GM19239 (cell line): ENCODE data around the gene HMX3.

Experiments used
- DNase-seq: peaks from one replicate; pipeline ENCODE4 v3.0.0; 2011; ENCODE audit warnings: low spot score; ENCODE audit not compliant: insufficient read length
- FAIRE-seq: peaks from 2 replicates; lab custom pipeline; 2011; peaks lifted over from hg19 to GRCh38; lab: Jason Lieb, UNC

HMX3 gene

GRCh38 chr10:123146894-123147634, 11.3 kb downstream of the HMX3 start:
- FAIRE-seq, result no peak
- DNase-seq, result no peak

DNA sequence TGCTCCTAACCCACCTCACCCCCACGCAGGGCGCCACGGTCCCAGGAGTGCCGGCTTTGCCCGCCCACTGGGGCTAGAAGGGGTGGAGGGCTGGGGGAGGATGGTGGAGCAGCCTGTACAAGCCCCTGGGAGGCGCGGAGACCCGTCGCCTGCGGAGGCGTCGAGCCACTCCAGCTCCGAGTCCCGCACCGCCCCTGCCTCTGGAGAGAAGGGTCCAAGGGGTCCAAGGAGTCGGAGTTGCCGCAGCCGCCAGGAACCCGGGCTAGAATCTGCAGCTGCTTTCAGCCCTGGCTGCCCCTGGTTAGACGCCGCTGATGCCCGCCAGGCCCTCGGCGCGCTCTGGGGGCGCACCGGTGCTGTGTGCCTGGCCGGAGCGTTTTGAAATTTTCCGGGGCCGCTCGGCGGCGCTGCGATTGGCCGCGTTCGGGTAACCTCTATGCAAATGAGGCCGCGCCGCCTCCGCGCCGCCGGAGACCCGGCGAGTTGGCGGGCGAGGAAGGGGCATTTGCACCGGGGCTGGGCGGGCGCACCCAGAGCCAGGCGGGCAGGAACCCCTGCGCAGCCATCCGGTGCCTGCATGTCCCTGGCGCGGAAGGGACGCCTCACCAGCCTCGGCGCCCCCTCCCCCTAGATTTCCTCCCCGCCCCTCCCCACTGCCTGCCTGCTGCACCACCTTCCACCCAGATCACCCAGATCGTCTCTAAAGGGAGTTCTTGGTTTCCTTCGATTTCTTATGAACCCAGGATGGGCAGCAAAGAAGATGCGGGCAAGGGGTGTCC, 12.1 kb downstream of the HMX3 start, which contains the start of gene HMX2:
HMX2 (plus strand) TSS at position 502 of the 779 bp plus-strand sequence; CDS start at position 745, 243 bp downstream.
- DNase-seq (no peak), FAIRE-seq (no peak)

- no peak for DNase-seq
Measured at GRCh38 chr10:123148414-123149161, 12.8 kb downstream of the HMX3 start.

GRCh38 chr10:123149162-123149567, 13.4 kb downstream of the HMX3 start:
- DNase-seq (no peak), FAIRE-seq (no peak)

More at GRCh38 chr10:123148414-123149161, 12.8 kb downstream of the HMX3 start:
- no peak for FAIRE-seq

DNA sequence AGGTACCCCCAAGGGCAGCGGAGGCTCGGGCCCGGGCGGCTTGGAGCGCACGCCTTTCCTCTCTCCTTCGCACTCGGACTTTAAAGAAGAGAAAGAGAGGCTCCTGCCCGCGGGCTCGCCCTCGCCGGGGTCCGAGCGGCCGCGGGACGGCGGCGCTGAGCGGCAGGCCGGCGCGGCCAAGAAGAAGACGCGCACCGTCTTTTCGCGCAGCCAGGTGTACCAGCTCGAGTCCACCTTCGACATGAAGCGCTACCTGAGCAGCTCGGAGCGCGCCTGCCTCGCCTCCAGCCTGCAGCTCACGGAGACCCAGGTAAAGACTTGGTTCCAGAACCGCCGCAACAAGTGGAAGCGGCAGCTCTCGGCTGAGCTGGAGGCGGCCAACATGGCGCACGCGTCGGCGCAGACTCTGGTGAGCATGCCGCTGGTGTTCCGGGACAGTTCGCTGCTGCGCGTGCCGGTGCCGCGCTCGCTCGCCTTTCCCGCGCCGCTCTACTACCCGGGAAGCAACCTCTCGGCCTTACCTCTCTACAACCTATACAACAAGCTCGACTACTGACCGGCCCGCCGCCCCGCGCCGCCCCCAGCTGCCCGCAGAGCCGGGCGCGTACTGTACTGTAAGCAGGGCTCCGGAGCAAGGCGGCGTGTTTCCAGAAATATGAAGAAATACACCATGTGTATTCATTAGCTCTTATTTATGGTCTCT, 13.9 kb downstream of the HMX3 start:
- FAIRE-seq, result peak; percentile 66
- DNase-seq, result no peak

DNA sequence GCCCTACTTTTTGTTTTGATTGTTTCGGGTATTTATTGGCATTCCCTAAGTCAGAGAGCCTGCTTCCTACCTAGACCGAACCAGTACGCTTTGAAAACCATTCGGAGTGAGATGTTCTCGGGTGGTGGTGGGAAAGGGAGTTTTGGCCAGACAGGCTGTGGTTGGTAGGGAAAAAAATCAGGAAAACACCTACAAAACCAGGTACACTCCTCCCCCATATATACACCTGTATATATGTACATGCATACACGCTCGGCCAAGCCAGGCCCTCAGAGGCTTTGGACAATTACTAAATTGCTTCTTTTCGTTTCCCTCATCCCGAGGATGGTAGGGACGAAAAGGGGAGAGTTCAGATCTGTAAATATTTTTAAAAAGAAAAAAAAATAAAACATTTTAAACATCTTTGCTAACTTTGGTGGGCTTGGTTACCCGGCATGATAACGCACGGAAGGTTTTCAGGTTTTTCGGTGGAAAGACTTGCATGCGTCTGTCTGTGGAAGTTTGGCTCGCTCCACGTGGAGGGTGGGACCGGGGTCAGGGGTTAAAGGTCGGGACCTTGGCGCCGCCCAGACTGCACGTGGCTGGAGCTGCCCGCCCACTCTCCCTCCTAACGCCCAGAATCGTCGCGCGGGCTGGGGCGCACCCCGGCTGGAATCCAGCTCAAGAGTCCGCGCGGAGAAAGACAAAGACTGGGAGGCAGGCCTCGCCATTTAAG, 14.7 kb downstream of the HMX3 start:
- DNase-seq (no peak), FAIRE-seq (no peak)

DNA sequence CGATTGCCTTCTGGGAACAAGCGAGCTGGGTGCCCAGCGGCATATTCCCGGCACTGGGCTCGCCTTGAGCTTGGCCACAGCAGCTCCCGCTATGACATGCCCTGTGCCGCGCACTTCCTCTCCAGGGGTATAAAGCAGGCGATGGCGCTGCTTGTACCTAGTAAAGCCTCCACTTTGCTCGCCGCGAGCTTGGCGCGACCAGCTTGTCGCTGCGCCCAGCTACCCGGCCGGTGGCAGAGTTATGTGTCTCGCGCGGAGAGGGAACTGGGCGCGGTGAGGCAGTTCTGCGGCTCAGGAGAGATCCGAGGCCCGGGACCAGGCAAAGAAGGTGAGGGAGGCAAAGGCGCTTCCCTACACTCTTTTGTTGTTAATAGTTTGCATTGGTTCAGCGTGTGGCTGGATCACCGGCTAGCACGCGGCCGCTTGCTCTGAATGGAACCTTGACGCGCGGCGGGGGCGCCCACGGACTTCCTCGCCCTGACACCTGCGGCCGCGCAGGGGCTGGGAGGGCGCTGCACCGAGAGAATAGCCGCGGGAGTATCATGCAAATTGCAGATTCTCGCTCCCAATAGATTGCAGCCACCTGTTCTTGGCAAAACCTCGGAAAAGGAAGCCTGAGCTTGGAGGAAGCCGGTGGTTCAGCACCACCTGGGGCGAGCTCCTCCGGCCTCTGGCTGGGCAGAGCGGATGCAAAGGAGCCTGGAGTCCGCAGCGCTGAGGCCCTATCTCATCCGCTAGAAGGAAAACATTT, 15.4 kb downstream of the HMX3 start:
- no peak for DNase-seq
- FAIRE-seq, result peak; percentile 78

DNA sequence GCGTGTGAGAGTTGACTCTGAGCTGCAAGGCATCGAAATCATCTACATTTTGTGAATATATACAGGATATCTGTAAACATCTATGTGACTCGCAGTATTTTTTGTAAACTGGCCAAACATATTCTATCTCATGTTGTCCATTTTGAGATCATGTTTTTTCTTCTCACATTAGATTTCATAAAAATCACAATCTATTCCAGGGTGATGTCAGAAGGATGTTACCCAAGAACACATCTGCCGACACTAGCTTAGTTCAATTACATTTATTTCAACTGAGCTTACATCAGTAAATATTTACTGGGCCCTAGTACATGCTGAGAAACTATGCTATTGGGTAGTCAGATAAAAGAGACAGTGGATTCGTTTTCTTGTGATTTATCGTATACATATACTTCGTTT, 16.0 kb downstream of the HMX3 start:
- DNase-seq, result no peak
- FAIRE-seq, result peak; percentile 47

DNA sequence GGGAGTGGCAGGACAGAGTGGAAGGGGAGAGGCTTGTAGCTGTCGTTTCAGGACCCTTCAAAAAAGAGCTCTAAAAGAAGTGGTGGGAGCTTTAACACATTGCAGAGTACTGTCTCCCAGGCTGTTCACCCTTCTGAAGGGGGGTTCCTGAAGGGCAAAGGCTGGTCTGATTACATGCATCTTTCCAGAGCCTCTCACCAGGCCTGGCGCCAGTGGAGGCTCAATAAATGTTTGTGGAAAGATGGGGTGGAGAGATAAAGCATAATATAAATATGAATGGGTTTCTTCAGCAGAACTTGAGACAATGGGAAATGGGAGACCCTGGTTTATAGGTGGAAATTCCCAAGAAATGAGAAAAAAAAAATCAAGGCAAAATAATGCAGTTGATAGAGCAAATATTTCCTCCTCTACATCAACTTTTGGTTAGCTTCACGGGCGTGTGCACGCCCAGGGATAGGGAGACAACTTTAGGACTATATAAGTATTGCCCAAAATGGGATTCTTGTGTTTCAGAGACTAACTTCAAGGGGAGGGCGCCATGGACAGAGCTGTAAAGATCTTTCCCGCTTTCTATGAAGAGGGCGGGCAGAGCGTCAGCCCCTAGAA, 17.8 kb downstream of the HMX3 start:
- FAIRE-seq (no peak), DNase-seq (no peak)

- DNase-seq (peak; percentile 93), FAIRE-seq (peak; percentile 100)
Measured at GRCh38 chr10:123154092-123154710, 18.4 kb downstream of the HMX3 start, which contains the start of gene BUB3. Gene BUB3, plus strand, starts transcription at chr10:123154402. Its CDS starts 516 bp downstream, at chr10:123154918.

GRCh38 chr10:123154711-123155505, 19.1 kb downstream of the HMX3 start:
- DNase-seq, result no peak
- no peak for FAIRE-seq

GRCh38 chr10:123156078-123156477, 20.3 kb downstream of the HMX3 start:
- DNase-seq (no peak), FAIRE-seq (peak; percentile 54)

- peak; percentile 58 for FAIRE-seq
- no peak for DNase-seq
Measured at GRCh38 chr10:123157210-123157609, 21.4 kb downstream of the HMX3 start.

DNA sequence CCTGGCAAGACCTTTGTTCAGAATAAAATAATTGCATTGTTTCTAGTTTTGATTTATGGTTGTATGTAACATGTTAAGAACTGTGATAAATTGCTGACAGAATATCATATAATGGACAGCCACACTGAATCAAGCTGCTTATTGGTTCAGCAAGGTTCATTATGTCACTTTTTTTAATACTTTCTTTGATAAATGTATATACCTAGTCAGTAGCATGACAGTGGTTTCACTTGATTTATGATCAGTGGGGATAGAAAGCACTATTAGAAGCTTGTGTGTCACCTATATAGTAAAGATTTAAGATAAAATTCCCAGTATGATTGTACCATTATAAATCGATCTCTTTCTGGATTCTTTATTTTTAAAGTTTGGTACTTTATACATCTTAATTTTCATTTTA, 22.9 kb downstream of the HMX3 start:
- FAIRE-seq, result no peak
- DNase-seq, result no peak

- FAIRE-seq (peak; percentile 51), DNase-seq (no peak)
Measured at GRCh38 chr10:123160311-123160980, 24.7 kb downstream of the HMX3 start.

GRCh38 chr10:123164319-123164718, 28.5 kb downstream of the HMX3 start:
- FAIRE-seq (no peak), DNase-seq (no peak)
